OCI-LY7 (cell line): ENCODE results near the gene LRRC46. TPM values are rescaled to one million over a fixed set of nuclear protein-coding genes. Genes with fewer than 3 reads are reported as not detected.
A peak's percentile ranks its signal among the peaks of the same experiment; 100 is the strongest.

ENCODE experiments used
- BruUV-seq: library from RNA; stranded (reverse); fragments of 400-500 nt; replicated peaks from 2 replicates; lab custom pipeline; 2021; lab: Mats Ljungman, UMichigan
- CTCF ChIA-PET: fragments of 300-600 bp; sonication (Branson Sonifier 250); formaldehyde crosslinking; loops from one replicate; lab custom pipeline; 2022; ENCODE audit warnings: antibody characterized with exemption; ENCODE audit not compliant: unreplicated experiment; lab: Charles Lee
- POLR2A ChIA-PET: fragments of 300-600 bp; sonication (Branson Sonifier 250); formaldehyde crosslinking; loops from one replicate; lab custom pipeline; 2022; ENCODE audit warnings: antibody characterized with exemption; lab: Charles Lee
- DNase-seq: peaks from one replicate; pipeline ENCODE4 v3.0.0-alpha.2; 2015; ENCODE audit warnings: low spot score
- H2AFZ ChIP-seq: fragments of 200-600 bp; sonication (generic), shearing (Covaris generic); 2 replicates; pipeline ENCODE4 v1.6.1; 2014; ENCODE audit warnings: mild to moderate bottlenecking, antibody characterized with exemption, low read length, moderate library complexity
- H3K27ac ChIP-seq: fragments of 200-600 bp; sonication (generic); 2 replicates; pipeline ENCODE4 v1.5.1; 2014; ENCODE audit warnings: mixed run types, low read depth, mild to moderate bottlenecking, moderate library complexity, low read length, inconsistent platforms; ENCODE audit not compliant: poor library complexity, severe bottlenecking
- H3K36me3 ChIP-seq: fragments of 200-600 bp; sonication (generic); 2 replicates; pipeline ENCODE4 v1.6.1; 2014; ENCODE audit warnings: mild to moderate bottlenecking, antibody characterized with exemption, low read length, moderate library complexity, mixed read lengths; ENCODE audit not compliant: insufficient read depth
- H3K4me1 ChIP-seq: fragments of 200-600 bp; sonication (generic); 2 replicates; pipeline ENCODE4 v1.5.1; 2014; ENCODE audit warnings: mild to moderate bottlenecking, low read length; ENCODE audit not compliant: insufficient read depth, poor library complexity, severe bottlenecking
- H3K4me2 ChIP-seq: fragments of 200-600 bp; sonication (generic); 2 replicates; pipeline ENCODE4 v1.6.1; 2014; ENCODE audit warnings: mild to moderate bottlenecking, low read length
- H3K4me3 ChIP-seq: fragments of 200-600 bp; sonication (generic); 2 replicates; pipeline ENCODE4 v1.5.1; 2014; ENCODE audit warnings: mild to moderate bottlenecking, low read depth, low read length; ENCODE audit not compliant: poor library complexity, severe bottlenecking
- H3K79me2 ChIP-seq: fragments of 200-600 bp; sonication (generic); 2 replicates; pipeline ENCODE4 v1.6.1; 2016; ENCODE audit warnings: low read depth, mild to moderate bottlenecking, low read length, moderate library complexity, mixed read lengths; ENCODE audit not compliant: insufficient read depth
- H3K9me2 ChIP-seq: fragments of 200-600 bp; sonication (generic); 2 replicates; pipeline ENCODE4 v1.6.1; 2016; ENCODE audit warnings: mild to moderate bottlenecking, low read length, mixed read lengths; ENCODE audit not compliant: insufficient read depth
- H3K9me3 ChIP-seq: fragments of 200-600 bp; sonication (generic); 2 replicates; pipeline ENCODE4 v1.6.1; 2014; ENCODE audit warnings: mild to moderate bottlenecking, mixed run types, low read length, mixed read lengths
- H4K20me1 ChIP-seq: fragments of 200-600 bp; sonication (generic); 2 replicates; pipeline ENCODE4 v1.6.1; 2014; ENCODE audit warnings: mild to moderate bottlenecking, antibody characterized with exemption, low read length, moderate library complexity, mixed read lengths; ENCODE audit not compliant: insufficient read depth
- EZH2phosphoT487 ChIP-seq: fragments of 200-600 bp; sonication (generic); IDR thresholded peaks from 2 replicates; pipeline ENCODE4 v1.6.1; 2018; ENCODE audit warnings: low read depth, borderline replicate concordance, mild to moderate bottlenecking, mixed run types, antibody characterized with exemption, low read length, moderate library complexity, mixed read lengths
- intact Hi-C: fragments of 100-400 bp; cut with micrococcal nuclease; formaldehyde crosslinking; loops from one replicate; pipeline ENCODE4 v1.10.0; 2022; ENCODE audit not compliant: unreplicated experiment
- total RNA-seq, 2 experiments: library from RNA; depleted of rRNA in 1 of 2; stranded (reverse); fragments of >200 nt in 1 of 2; shearing (Covaris generic) in 1 of 2; gene quantifications; 2 replicates each; pipeline ENCODE4 v1.2.3, GENCODE V29; 2014 to 2022
- TF ChIP-seq, protein P1 (sequence below): fragments of 200-600 bp; sonication (generic); conservative IDR thresholded peaks from 2 replicates; pipeline ENCODE4 v1.5.1; 2014; ENCODE audit warnings: mild to moderate bottlenecking, antibody characterized with exemption, low read length, moderate library complexity, mixed read lengths

LRRC46 gene
- total RNA-seq, 2 experiments from 2014 or later, result 0.85 to 1.2 TPM

DNA sequence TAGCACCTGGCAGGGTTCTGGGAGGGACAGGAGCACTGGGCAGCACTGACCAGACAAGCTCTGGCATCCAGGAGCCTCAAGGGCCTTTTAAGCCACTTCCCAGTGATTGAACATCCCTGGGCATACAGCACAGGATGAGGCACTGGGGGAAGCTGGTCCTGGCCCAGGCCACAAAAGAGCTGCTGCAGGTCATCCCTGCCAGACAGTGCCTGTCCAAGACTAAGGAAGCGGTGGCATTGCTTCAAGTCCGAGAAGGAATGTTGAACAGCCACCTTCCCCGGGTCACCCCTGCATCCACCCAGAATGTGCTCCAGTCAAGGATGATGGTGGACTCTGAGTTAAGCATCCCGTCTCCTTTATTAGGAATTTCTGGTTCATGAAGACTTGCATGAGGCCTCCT, 8.7 kb upstream of the LRRC46 start:
- no peak overlapping the region for H3K27ac ChIP-seq
- no peaks in the 10 kb centered on the region for H3K9me2 ChIP-seq
- H3K9me3 ChIP-seq, result no peaks in the 10 kb centered on the region
- H3K4me2 ChIP-seq, result no peak overlapping the region
- peaks cover 7% of the 10 kb centered on the region; the same call in 1 of the 2 replicates for H3K79me2 ChIP-seq
- no peak overlapping the region for H2AFZ ChIP-seq
- no TSS peak for BruUV-seq
- H3K4me1 ChIP-seq, result peaks cover 16% of the 10 kb centered on the region
- DNase-seq, result no peak
- H3K4me3 ChIP-seq, result no peak overlapping the region
- peaks cover 41% of the 10 kb centered on the region for H3K36me3 ChIP-seq
- intact Hi-C loops, result no loop called here
- no peaks in the 10 kb centered on the region for H4K20me1 ChIP-seq
- ChIA-PET CTCF (interaction anchor here (0.6 to 1.0 kb wide), 2 partner anchors 8 to 129 kb away, joined by 3 read pairs; partner anchors contain the start of genes LRRC46 and MRPL10), POLR2A (interaction anchor here (2.1 kb wide), 1 partner anchor 8 kb away, joined by 13 read pairs; the partner anchor contains the start of genes LRRC46 and MRPL10)
- TF ChIP-seq EZH2phosphoT487, result no peak
- TF ChIP-seq, protein P1, sequence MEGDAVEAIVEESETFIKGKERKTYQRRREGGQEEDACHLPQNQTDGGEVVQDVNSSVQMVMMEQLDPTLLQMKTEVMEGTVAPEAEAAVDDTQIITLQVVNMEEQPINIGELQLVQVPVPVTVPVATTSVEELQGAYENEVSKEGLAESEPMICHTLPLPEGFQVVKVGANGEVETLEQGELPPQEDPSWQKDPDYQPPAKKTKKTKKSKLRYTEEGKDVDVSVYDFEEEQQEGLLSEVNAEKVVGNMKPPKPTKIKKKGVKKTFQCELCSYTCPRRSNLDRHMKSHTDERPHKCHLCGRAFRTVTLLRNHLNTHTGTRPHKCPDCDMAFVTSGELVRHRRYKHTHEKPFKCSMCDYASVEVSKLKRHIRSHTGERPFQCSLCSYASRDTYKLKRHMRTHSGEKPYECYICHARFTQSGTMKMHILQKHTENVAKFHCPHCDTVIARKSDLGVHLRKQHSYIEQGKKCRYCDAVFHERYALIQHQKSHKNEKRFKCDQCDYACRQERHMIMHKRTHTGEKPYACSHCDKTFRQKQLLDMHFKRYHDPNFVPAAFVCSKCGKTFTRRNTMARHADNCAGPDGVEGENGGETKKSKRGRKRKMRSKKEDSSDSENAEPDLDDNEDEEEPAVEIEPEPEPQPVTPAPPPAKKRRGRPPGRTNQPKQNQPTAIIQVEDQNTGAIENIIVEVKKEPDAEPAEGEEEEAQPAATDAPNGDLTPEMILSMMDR, result no peak

DNA sequence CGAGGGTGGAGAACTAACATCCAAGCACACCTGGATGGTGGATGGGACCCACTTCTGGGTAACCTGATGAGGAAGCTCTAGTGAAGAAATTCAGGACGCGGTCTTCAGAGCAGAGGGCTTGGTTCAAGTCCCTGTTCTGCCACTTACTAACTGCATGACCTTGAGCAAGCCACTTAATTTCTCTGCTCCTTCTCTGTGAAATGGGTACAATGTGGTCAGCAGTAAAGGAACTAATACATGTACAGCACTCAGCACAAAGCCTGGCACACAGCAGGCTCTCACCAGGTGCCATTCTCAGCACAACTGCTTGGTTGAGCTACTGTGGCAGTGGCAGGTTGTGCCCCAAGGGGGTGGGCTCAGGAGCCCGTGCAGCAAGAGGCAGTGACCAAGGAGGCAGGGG, 8.0 kb upstream of the LRRC46 start:
- TF ChIP-seq, protein P1, result no peak
- no peak for TF ChIP-seq EZH2phosphoT487
- Histone ChIP-seq H3K36me3 (peaks cover 45% of the 10 kb centered on the region), H4K20me1 (no peaks in the 10 kb centered on the region), H3K27ac (no peak overlapping the region), H3K9me3 (no peaks in the 10 kb centered on the region), H3K9me2 (no peaks in the 10 kb centered on the region), H3K4me2 (no peak overlapping the region), H3K4me1 (peaks cover 16% of the 10 kb centered on the region), H3K4me3 (no peak overlapping the region), H2AFZ (no peak overlapping the region), H3K79me2 (peaks cover 7% of the 10 kb centered on the region; the same call in 1 of the 2 replicates)
- no peak for DNase-seq
- POLR2A ChIA-PET, result no interaction called here
- TSS peak; percentile 73 for BruUV-seq
- intact Hi-C loops, result no loop called here
- CTCF ChIA-PET, result no interaction called here

DNA sequence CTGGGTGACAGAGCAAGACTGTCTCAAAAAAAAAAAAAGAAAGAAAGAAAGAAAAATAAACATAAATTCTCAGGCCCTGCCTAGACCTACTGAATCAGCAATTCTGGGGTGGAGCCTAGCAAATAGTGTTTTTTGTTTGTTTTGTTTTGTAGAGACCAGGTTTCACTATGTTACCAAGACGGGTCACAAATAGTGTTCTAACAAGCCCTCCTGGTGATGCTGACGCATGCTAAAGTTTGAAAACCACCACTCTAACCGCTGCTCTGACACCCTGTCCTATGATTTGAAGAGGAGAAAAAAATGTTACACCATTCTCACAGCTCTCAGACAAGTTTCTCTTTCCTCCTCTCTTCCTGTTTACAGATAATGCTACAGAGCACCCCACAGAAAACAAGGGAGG, 1.6 kb upstream of the LRRC46 start:
- Histone ChIP-seq H3K79me2 (peaks cover 21% of the 10 kb centered on the region), H3K9me2 (no peaks in the 10 kb centered on the region), H3K9me3 (no peaks in the 10 kb centered on the region), H2AFZ (no peak overlapping the region), H3K36me3 (peaks cover 33% of the 10 kb centered on the region), H3K4me3 (peak overlapping the region; percentile 93), H3K4me1 (peaks cover 19% of the 10 kb centered on the region), H4K20me1 (no peaks in the 10 kb centered on the region), H3K4me2 (peak overlapping the region; percentile 92), H3K27ac (no peak overlapping the region)
- no peak for DNase-seq
- TF ChIP-seq, protein P1, result no peak
- TF ChIP-seq EZH2phosphoT487, result no peak
- no TSS peak for BruUV-seq
- ChIA-PET POLR2A (interaction anchor here (1.5 kb wide), 1 partner anchor 14 kb away, joined by 4 read pairs; no protein-coding TSS in a partner anchor), CTCF (no interaction called here)
- intact Hi-C loops, result no loop called here
